HG02943 (cell line): Measurements from ENCODE around the gene CALCR.
"Not testable (repeated sequence)": the region's sequence is repeated elsewhere in the genome, so short reads cannot be mapped to it uniquely, and the experiment has no call there.

ENCODE experiments used
- ATAC-seq: cut with Tn5 transposase; IDR thresholded peaks from one replicate; pipeline ENCODE4 v1.9.1; 2021; ENCODE audit warnings: mild to moderate bottlenecking, low read depth, moderate library complexity; ENCODE audit not compliant: unreplicated experiment

CALCR gene

GRCh38 chr7:93574646-93575554, at the start of gene CALCR:
Gene CALCR, minus strand, starts transcription at chr7:93574724. Its CDS starts 87,743 bp downstream, at chr7:93486981.
- ATAC-seq = no peak

GRCh38 chr7:93623816-93624215, 49.3 kb upstream of the CALCR start:
- ATAC-seq = no peak

GRCh38 chr7:93622036-93623033, 47.8 kb upstream of the CALCR start:
- ATAC-seq = no peak

- no peak for ATAC-seq
Measured at GRCh38 chr7:93620864-93621263, 46.3 kb upstream of the CALCR start.

- no peak for ATAC-seq
Measured at GRCh38 chr7:93620057-93620456, 45.5 kb upstream of the CALCR start.

- no peak for ATAC-seq
Measured at GRCh38 chr7:93601363-93601762, 26.8 kb upstream of the CALCR start.

GRCh38 chr7:93594250-93594649, 19.7 kb upstream of the CALCR start:
- no peak for ATAC-seq

- no peak for ATAC-seq
Measured at GRCh38 chr7:93592588-93593266, 18.2 kb upstream of the CALCR start.

GRCh38 chr7:93591224-93592050, 16.9 kb upstream of the CALCR start:
- not testable (repeated sequence) for ATAC-seq

- ATAC-seq = not testable (repeated sequence)
Measured at GRCh38 chr7:93586479-93586865, 11.9 kb upstream of the CALCR start.

- not testable (repeated sequence) for ATAC-seq
Measured at GRCh38 chr7:93585694-93586478, 11.4 kb upstream of the CALCR start.

- ATAC-seq = no peak
Measured at GRCh38 chr7:93579431-93579830, 4.9 kb upstream of the CALCR start.

- no peak for ATAC-seq
Measured at GRCh38 chr7:93578762-93579161, 4.2 kb upstream of the CALCR start.

GRCh38 chr7:93575555-93576399, 1.3 kb upstream of the CALCR start:
- no peak for ATAC-seq

- ATAC-seq = no peak
Measured at GRCh38 chr7:93574269-93574645, 267 bp downstream of the CALCR start.

- ATAC-seq = no peak
Measured at GRCh38 chr7:93569189-93569588, 5.3 kb downstream of the CALCR start.

GRCh38 chr7:93566876-93567275, 7.6 kb downstream of the CALCR start:
- no peak for ATAC-seq

GRCh38 chr7:93563584-93563983, 10.9 kb downstream of the CALCR start:
- no peak for ATAC-seq
